ENCODE data around the gene CENPU.
"Not testable (repeated sequence)": the region's sequence is repeated elsewhere in the genome, so short reads cannot be mapped to it uniquely, and the experiment has no call there.

CENPU gene, protein sequence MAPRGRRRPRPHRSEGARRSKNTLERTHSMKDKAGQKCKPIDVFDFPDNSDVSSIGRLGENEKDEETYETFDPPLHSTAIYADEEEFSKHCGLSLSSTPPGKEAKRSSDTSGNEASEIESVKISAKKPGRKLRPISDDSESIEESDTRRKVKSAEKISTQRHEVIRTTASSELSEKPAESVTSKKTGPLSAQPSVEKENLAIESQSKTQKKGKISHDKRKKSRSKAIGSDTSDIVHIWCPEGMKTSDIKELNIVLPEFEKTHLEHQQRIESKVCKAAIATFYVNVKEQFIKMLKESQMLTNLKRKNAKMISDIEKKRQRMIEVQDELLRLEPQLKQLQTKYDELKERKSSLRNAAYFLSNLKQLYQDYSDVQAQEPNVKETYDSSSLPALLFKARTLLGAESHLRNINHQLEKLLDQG

DNA sequence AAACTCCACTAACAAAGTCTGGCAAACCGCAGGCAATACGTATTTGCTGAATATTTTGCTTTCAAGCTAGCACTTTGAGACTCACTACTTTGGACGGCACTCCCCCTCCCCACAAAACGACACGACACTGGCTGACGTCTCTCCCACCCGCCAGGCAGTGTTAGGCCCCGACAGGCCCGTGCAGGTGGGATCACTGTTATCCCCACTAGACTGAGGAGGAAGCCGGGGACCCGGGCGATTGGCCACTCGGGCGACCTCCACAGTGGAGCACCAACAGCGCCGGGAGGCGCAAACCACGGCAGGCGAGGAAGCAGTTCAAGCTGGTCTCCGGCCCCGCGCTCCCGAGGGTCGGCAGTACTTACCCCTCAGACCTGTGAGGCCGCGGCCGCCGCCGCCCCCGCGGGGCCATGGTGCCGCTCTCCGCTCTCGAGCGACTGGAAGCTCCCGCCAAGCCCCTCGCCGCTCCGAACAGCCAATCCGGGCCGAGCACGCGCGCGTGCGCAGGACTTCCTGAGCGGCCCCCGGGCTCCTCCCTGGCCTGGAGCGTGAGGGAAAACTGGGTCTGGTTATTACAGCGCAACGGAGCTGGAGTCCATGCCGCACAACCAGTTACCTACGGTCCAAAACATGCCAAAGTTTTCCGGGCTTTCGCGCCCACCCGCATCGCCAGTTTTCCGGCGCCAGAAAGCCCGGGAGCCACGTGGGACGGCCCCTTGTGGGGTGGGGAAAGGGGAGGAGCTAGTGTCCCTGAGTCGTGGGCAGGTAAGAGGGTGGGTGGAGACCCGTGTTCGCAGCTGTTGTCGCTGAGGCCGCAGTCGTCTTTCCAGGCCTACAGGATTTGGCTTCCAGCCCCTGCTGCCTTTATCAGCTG, at the start of gene CENPU:
Gene CENPU, minus strand, starts transcription at position 443 of the 871 bp plus-strand sequence. Its CDS starts 34 bp downstream, at position 409.
- peak; percentile 89 to 91 for DNase-seq (ENCODE audit: low read depth in 2 of 2)

DNA sequence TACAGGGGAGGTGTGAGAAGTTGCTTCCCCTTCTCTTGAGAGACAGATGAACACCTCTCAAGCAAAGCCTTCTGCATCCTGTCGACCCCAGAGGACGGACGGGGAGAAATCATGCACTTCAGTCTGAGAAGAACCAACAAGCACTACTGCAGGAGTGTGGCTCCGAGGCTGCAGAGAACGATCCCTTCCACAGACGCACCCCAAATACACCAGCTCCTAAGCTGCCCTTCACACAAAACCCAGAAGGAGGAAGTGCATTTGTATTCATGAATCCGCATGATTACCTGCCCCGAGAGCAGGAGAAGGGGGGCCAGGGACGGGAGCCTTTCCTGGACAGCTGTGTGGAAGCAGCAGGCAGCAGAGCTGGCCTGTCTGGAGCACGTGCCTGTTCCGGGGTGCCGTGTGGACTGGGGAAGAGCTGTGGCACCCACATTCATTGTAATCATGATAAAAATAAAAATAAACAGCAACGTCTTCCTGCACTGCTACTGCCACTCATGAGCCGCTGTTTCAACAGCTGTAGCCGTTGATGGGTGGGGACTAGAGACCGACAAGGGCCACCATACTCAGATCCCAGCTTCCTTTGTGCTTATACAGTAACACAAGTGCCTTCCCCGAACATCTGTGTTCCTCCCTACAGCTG, 49.0 kb upstream of the CENPU start:
- DNase-seq (ENCODE audit: low read depth in 2 of 2): no peak

DNA sequence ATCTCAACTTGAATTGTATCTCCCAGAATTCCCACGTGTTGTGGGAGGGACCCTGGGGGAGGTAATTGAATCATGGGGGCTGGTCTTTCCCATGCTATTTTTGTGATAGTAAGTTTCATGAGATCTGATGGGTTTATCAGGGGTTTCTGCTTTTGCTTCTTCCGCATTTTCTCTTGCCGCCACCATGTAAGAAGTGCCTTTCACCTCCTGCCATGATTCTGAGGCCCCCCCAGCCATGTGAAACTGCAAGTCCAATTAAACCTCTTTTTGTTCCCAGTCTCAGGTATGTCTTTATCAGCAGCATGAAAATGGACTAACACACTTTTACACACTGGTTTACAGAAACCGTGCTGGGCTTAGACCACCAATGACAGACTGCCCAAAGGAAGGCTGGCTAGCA, 45.3 kb upstream of the CENPU start:
- not testable (repeated sequence) for DNase-seq (ENCODE audit: low read depth in 2 of 2)

- DNase-seq (ENCODE audit: low read depth in 2 of 2): no peak
These were observed 44.4 kb upstream of the CENPU start for GRCh38 chr4:184778325-184778724.

DNA sequence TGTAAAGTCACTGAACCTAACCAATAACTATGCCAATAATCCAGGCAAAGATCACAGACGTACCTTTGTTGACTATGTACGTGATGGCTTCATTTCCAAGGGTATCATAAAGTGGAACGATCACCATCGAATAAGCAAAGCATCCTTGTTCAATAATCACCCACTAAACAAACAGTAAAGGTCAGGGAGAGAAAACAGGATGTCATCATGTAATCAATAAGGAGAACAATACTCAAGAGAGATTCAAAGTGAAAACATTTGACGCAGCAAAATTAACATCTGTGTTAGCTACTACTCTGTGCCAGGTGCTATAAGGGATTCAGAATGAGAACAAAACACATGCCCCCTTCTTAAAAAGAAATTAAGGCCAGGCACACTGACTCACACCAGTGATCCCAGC, 42.9 kb upstream of the CENPU start:
- no peak for DNase-seq (ENCODE audit: low read depth in 2 of 2)

- DNase-seq (ENCODE audit: low read depth in 2 of 2): no peak
These were observed 42.1 kb upstream of the CENPU start for GRCh38 chr4:184775854-184776555.

DNA sequence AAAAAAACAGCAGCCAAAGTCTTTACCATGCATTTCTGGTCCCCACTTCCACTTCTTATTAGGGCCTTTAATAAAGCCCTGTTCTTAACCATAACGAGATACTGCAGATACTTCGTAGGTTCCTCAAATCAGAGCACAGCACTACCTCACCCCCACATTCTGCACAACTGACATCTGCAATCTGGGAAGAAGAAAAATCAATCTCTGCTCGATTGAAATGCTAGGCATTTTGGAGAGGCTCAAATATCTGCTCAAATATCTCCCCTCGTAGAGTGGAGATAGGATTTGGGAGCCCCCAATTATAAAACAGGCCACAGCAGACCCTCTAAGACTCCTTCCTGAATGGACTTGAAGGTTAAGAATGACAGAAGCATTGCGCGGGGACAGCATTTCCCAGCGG, 40.3 kb upstream of the CENPU start:
- DNase-seq (ENCODE audit: low read depth in 2 of 2): no peak

DNA sequence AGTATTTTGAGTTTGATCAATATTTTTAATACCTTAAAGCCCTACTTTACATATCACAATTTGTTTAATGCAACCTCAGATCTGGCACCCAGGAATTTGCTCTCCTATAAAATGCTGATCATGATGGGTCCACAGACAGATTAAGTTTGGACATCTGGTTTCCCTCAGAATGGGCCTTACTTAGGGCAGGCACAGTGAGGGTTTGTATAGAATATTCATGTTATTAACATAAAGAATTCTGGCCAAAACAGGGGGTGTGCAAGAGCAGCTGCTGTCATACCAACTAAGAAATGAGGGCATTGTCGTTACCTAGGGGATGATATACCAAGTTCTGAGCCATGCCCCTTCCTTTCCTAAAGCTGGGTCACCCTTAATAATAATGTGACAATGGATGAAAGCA, 37.5 kb upstream of the CENPU start:
- no peak for DNase-seq (ENCODE audit: low read depth in 2 of 2)

GRCh38 chr4:184769141-184769765, 35.4 kb upstream of the CENPU start:
- no peak for DNase-seq (ENCODE audit: low read depth in 2 of 2)

DNA sequence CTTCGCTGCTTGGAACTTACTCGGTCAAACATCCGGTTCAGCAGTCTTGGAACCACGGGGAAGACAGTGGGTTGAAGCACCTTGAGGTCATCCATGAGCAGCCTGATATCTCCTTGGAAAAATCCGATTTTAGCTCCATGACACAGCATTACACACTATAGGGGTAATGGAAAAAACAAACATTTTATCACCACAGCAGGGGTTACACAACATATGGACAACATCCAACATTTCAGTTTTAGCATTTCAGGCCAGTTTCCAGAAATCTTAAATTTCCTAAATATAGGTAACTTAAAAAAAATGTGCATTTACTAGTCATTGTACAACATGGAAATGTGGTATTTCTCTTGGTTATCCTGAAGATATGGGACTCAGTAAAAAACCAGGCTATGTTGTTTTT, 34.4 kb upstream of the CENPU start:
- no peak for DNase-seq (ENCODE audit: low read depth in 2 of 2)

- no peak for DNase-seq (ENCODE audit: low read depth in 2 of 2)
These were observed 32.5 kb upstream of the CENPU start for GRCh38 chr4:184766446-184766845.

GRCh38 chr4:184765473-184766340, 31.8 kb upstream of the CENPU start:
- no peak for DNase-seq (ENCODE audit: low read depth in 2 of 2)

GRCh38 chr4:184764601-184765000, 30.7 kb upstream of the CENPU start:
- DNase-seq (ENCODE audit: low read depth in 2 of 2): no peak

- no peak for DNase-seq (ENCODE audit: low read depth in 2 of 2)
These were observed 29.4 kb upstream of the CENPU start for GRCh38 chr4:184763150-184763780.

- DNase-seq (ENCODE audit: low read depth in 2 of 2): peak in 1 of 2 donors; percentile 23
These were observed 28.2 kb upstream of the CENPU start for GRCh38 chr4:184762100-184762499.

GRCh38 chr4:184760681-184761080, 26.8 kb upstream of the CENPU start:
- DNase-seq (ENCODE audit: low read depth in 2 of 2): no peak

GRCh38 chr4:184757810-184758209, 23.9 kb upstream of the CENPU start:
- no peak for DNase-seq (ENCODE audit: low read depth in 2 of 2)

DNA sequence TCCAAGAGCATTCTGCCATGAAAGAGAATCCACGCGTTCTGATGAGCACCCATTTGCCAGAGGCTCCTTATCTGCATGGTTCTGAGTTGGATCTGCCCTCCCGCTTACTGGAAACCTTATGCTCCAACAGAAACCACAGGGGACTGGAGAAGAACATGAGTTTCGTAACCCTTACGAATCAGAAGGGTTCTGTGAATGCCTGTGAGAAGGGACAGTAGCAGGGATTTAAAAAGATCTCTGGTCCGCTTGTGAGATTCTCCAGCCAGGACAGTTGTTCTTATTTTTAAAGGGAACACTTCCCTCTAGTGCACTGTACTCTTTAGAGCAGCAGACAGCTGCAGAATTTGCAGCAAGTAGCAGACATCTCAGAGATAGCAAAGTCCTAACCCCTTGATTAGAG, 22.5 kb upstream of the CENPU start:
- DNase-seq (ENCODE audit: low read depth in 2 of 2): no peak

- DNase-seq (ENCODE audit: low read depth in 2 of 2): no peak
These were observed 21.4 kb upstream of the CENPU start for GRCh38 chr4:184755278-184755677.

Data from stimulated activated CD8-positive, alpha-beta memory T cell treated with anti-CD3 and anti-CD28 coated beads, Interleukin-15, amount 100 ng/mL, for 4 hours (primary cell).